Nucleus accumbens (tissue), 56 donors: ENCODE results near the gene PPOX.

Experiments
- DNase-seq, 56 donors: peaks; one replicate each; lab custom pipeline; 2025; lab: John Stamatoyannopoulos, UW

Gene PPOX

DNA sequence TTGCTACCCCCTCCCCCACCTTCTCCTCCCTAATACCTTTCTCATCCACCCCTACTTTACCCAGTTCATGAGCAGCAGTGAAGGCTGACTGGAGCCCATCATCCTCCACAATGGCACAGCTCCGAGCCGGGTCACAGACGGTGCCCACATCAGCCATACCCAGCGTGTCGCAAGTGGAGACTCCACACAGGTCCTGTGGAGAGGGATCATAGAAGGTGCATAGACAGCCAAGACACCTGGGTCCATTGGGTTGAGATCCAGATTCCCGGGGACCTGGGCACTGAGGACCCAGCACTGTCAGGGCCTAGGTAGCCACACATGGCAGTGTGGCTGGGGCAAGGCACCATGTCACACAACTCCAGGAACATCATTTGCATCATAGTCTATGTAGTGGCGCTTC is 29.9 kb downstream of the PPOX start:
- no peak for DNase-seq

DNA sequence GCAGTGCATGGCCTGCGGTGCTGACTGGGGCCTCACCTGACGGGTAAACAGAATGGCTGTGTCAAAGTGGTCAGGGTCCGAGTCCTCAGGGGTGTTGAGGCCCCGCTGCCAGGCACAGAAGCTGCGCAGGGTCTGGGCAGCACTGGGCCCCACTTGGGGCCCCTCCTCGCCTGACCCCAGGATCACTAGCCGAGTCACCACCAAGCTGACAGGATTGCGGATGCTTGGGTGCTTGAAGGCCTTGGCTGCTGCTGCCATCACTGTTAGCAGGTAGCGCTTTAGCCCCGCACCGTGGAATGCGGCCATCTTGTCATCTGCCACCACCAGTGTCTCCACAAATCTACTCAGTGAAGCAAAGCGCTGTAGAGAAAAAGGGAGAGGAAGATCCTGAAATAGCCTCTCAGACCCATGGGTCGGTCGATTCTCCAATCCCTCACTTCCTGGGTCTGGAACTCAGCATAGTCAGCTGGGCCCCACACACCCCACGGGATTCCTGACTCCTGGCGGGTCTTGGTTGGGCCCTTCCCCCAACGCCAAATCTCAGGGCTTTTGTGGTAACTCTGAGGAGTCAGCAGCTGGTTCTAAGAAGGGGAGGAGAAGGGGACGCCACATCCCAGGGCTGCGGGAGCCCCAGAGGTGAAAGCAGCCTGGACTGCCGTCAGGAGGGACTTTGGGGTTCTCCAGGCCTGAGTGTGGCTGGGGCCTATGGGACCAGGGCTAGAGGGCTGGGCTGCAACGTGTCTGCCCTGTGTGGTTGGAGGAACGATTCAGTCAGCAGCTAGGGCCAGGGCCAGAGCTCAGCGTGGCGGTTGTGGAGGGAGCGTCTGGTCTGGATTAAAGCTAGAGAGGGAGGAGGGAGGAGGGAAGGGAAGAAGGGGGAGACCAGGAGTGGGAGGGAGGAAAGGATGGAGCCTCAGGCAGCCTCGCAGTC is 30.6 kb downstream of the PPOX start:
- peak in 11 of 56 donors; percentile 20 to 37 (median 28) for DNase-seq

DNA sequence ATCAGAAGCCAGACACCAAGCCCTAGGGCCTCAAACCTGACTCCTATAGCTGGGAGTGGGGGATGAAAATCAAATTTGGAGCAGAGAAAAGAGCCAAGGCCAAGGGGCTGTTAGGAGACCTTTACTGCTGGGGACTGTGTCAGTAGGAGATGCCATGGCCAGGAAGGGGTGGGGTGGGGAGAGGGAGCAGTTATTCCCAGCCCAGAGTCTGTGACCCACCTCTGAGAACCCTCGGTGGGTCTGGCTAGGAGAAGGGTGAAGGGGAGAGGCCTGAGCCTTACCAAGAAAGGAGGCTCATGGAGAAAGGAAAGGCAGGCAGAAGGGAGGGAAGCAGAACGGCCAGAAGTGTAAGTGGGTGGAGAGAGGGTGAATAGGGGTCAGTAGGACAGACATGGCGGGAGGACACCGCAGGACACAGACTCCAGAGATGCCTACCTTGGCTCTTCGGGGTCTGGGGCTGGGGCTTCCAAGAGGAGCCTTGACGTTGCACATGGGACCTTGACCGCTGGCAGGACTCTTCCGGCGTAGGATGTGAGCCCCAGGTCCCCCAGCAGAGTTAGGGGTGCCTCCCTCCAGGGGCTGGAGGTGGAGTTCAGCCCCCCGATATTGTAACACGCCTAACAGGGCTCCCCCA is 31.5 kb downstream of the PPOX start:
- DNase-seq = peak in 1 of 56 donors; percentile 36

DNA sequence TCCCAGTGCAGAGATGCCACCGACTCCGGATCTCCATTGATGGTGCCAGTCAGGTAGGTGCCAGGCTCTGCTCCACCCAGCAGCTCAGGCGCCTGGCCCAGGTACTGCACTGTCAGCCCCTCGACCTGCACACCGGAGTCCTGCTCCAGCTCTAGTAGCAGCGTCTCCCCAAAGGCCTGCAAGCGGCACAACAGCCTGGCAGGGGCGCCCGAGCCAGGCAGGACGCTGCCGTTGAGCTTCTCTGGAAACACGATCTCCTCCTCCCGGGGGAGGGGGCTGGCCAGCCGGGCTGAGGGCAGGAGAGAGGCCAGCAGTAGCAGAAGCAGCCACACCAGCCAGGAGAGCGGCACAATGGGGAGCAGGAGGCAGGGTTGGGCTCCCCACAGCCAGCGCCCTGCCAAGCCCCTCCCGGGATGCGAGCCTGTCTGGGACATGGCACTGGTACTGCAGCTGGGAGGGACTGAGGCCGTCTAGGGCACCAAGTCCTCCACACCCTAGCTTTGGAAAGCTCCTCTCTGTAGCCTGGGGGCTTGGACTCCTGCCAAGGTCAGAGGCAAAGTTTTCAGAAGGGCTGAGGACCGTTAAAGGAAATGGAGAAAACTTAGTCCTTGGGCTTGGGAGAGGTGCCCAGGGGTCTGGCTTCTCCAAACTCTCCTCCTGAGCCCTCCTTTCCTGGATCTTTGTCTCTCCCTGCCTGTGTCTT is 32.1 kb downstream of the PPOX start:
- DNase-seq = peak in 35 of 56 donors; percentile 26 to 74 (median 51)

DNA sequence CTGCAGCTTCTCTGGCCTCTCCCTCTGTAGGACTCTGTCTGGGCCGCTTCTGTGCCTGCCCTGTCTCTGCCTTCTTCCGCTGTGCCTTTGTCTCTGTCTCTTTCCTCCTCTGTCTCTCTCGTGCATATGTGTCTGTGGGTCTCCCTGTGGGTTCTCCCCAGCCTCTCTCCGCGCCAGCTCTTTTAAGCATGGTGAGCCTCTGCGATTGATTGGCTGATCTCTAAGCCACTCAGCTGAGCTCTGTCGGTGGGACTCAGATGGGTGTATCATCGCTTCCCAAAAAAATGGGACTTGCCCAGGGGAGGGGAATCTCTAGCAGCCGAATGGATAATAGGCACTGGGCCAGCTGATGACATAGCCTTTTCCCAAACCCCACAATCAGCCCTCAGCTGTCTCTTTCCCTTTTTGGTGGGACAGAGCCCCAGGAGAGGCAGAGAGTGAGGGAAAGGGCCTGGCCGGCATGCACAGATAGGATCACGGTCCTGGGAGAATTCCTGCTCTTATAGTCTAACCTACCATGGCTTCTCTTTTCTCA is 32.7 kb downstream of the PPOX start, which contains the start of gene ADAMTS4:
Gene ADAMTS4, minus strand, starts transcription at position 158 of the 535 bp plus-strand sequence. CDS start 427 bp downstream, outside the sequence.
- DNase-seq = peak in 54 of 56 donors; percentile 33 to 94 (median 81)

DNA sequence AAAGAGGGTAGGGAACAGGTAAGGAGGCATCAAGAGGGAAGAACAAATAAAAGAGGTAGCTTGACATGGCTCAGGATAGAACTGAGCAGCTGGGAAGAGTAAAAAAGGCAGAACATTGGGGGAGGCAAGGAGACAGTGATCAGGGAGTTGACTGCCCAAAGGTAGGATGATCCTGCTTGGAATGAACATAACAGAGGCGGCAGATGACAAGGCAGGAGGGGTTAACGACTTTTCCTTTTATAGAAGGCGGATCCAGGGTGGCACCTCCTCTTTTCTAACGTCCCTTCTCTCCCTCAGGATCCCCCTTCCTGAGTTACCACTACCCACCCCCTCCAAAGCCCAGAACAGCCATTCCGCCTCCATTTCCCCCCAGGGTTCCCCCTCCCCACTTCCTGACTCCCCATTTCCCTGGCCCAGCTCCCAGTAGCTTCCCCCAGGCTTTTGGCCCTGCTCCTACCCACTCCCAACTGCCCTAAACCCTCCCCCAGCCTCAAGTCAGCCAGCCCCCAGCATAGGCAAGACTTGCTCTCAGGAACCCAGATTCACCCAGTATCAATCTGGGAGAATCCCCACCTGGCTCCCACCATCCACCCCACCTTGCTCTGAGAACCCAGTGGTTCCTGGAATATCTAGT is 33.4 kb downstream of the PPOX start:
- DNase-seq = peak in 22 of 56 donors; percentile 9 to 70 (median 33)

DNA sequence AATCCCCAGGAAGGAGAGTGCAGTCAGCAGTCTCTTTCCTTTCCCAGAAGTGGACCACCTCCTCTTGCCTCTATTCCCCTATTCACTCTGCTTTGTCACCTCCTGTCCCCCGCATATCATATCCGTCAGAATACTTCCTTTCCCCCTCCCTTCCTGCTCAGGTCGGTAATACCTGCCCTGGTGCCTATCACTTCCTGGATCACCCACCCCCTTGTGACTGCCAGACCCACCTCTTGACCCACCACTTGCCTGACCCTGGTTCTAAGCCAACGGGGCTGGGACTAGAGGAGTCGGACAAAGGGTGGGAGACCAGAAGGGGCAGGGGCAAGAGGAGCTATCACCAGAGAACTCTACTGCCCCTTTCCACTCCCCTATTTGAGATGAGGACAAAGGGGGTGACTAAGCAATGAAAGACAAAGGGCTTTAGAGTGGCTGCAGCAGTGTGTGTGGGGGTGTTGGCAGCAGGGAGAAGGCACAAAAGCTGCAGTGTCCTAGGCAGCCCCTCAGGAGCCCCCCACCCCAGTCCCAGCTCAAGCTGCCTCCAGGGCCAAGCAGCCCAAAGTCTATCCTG is 34.3 kb downstream of the PPOX start:
- DNase-seq = peak in 54 of 56 donors; percentile 36 to 89 (median 72)

DNA sequence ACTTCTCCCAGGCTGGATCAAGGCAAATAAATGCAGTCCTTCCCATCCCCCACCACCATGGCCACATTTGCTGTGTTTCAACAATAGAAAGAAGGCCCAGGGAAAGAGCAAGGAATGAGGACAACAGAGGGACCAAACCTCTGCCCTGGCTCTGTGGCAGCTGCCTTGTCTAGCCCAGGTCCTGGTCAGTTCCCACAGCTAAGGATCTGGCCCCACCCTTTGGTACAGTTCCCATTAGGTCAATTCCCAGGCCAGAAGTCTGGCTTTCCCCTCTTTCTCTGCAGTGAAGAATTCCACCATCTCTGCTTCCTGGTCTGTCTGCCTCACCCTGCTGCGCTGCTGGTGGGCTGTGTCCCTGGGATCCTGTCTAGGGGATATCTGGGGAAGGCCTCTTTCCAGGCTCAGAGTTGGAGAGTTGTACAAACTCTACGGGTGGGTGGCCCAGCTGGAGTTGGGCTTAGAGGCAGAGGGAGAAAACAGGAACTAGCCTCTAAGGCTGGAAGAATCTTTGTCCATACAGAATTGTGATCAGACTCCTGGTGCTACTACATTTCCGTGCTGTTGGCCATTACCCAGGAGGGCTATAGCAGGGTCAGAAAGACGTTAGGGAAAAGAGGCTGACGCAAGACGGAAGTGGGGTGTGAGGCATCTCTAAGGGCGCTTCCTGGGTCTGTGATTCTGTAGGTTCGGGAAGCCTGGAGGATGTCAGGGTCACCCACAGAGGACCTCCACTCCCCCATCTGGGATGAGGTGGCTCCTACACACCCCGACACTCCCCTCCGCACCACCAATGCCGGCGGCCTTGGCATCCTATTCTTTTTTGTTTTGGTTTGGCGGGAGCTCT is 35.0 kb downstream of the PPOX start:
- peak in 30 of 56 donors; percentile 26 to 74 (median 58) for DNase-seq

DNA sequence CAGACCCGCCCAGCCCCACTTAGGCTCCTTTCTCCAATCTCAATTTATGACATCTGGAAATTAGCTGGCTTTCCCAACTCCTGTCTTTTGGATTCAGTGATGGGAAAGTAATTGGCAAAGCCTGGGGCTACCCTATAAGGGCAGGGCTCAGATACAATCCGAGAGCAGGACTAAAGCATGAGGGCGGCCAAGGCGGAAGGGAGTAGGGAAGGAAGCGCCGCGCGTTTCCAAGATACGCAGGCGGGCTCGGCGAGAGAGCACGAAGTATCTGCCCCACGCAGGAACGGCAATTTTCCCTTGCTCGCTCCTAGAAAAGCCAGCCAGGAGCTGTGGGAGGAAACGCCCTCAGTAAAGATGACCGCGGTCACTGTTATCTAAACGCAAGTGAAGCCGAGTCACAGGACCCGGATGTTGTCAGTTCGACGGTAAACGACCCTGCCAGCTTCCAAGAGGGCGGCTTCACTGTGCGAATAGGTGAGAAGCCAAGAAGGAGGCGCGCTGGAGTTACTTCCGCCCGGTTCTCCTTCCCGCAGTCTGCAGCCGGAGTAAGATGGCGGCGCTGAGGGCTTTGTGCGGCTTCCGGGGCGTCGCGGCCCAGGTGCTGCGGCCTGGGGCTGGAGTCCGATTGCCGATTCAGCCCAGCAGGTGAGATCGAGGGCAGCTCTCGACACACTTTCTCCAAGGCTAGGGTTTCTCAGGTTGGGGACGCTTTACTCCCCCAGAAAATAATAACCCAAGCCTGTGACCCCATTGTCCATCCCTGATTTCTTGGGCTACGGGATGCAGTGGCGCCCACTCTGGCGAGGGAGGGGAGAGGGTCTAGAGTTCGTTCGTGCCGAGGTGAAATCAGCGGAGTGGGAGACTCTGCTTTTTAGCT is 35.8 kb downstream of the PPOX start, which contains the start of gene NDUFS2:
Gene NDUFS2, plus strand, starts transcription at position 532 of the 877 bp plus-strand sequence. Its CDS starts 19 bp downstream, at position 551.
- DNase-seq = peak; percentile 62 to 100 (median 97)

DNA sequence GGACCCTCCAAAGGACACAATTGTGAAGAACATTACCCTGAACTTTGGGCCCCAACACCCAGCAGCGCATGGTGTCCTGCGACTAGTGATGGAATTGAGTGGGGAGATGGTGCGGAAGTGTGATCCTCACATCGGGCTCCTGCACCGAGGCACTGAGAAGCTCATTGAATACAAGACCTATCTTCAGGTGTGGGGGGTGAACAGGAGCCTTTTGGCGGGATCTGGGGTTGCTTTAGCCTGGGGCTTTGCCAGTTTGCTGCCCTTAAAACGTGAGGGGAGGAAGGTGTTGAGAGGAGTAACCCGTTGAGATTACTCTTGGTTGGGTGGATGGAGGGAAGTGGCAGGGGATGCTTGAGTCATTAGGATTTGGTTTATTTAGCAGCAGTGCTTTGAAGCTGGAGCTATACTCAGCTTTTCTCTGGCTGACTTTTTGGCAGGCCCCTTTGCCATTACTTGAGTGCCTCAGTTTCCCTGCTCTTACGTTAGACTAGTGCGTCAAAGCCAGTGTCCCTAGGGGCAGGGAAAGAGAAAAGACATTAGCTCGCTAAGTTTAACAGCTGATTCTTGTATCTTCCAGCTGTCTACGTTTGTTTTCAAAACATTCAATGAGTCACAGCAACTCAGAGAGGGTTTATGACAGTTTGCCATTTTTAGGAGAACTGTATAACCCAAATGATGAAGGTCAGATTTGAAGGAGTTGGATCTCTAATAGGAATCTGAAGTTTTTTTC is 40.4 kb downstream of the PPOX start:
- no peak for DNase-seq

DNA sequence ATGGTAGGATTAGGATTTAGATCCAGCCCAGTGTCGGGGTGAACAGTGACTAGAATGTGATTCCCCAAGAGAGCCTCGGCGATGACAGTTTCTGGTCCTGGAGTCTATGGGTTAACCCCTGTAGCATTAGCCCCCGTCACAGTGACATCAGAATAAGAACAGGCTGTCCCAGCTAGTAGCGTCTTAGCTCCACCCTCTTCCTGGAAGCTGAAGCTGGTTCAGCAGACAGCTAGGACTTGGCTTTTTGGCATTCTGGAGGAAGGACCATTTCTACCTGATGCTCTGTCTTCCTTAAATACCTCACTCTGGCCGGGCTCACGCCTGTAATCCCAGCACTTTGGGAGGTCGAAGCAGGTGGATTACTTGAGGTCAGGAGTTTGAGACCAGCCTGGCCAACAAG is 40.9 kb downstream of the PPOX start:
- no peak for DNase-seq

DNA sequence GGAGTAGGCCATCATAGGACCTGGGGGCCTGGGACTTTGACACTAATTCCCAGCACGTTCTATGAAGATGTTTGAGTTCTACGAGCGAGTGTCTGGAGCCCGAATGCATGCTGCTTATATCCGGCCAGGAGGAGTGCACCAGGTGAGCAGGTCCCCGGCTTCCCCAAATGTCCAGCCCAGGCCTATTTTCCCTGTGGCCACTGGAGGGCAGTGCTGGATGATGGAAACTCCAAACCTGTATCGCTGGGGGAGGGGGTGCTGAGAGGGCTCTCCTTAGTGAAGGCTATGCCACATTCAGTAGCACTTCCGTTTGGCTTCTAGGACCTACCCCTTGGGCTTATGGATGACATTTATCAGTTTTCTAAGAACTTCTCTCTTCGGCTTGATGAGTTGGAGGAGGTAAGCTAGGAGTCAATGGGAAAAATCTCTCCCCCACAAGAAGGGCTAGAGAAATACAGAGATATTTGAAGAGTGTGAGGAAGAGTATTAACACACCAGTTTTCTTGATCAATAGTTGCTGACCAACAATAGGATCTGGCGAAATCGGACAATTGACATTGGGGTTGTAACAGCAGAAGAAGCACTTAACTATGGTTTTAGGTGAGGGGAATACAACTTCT is 43.7 kb downstream of the PPOX start:
- DNase-seq = peak in 44 of 56 donors; percentile 15 to 77 (median 43)

DNA sequence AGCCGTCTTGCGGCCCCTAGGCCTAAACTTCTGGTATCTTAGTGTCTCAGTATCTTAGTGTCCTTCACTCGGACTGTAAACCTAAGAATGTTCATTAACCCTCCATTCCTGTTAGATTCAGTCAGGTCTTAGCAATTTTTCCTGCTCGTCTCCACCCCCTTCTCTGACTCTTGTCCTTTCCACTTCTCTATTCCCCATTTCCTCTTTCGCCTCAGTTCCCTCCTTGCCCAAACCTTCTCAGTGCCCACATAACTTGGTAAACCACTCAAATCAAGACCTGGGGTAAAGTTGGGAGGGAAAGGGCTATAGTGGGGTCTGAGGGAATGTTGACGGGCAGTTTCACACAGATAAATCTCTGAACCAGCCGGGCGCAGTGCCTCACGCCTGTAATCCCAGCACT is 48.1 kb downstream of the PPOX start:
- DNase-seq = no peak

DNA sequence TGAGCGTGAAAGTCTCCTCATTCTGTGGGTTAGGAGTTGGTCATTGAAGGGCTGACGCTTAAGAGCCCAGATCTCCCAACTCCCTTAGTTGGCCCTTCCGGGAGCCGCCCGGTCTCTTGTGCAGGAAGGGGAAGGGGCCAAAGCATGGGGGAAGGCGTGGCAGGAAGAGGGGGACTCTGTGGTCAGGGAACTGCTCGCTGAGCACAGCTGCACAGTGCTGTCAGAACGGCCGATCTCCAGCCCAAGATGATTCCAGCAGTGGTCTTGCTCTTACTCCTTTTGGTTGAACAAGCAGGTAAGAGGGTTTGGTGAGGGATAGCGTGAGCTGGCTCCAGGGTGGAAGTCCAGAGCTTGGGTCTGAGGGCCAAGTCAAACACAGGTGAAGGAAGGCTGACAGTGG is 48.9 kb downstream of the PPOX start, which contains the start of gene FCER1G:
Gene FCER1G, plus strand, starts transcription at position 220 of the 400 bp plus-strand sequence. Its CDS starts 27 bp downstream, at position 247.
- peak in 7 of 56 donors; percentile 8 to 52 (median 21) for DNase-seq

DNA sequence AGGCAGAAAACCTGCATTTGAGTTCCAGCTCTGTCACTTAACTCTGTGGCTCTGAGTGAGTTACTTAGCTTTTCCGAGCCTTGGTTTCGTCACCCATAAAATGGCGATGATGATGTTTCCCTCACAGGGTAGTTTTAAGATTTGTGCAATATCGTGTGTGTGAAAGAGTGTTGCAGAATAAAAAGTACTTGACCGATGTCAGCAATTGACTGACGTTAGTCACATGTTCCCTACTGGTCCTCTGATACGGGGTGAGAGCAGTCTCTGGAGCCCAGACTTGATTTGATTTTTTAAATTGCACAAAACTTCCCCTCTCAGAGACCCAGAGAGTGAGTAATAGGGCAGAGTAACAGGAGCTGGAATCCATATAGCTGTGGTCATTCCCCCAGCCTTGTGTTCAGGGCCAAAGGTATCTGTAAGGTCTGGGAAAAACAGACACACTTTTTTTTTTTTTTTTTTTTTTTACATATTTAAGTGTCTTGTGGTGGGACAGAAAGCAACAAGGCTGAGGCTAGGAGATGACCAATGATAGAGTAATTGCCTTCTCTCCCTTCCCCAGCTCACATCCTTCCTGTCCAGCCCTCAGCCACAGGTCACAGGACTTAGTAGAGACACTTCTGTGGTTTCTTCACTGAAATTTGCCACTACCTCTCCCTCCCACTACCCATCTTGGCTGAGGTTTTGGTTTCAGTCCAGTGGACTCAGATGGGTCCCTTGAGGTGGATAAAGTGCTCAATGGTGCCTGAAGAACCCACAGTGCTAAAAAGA is 50.9 kb downstream of the PPOX start:
- peak in 1 of 56 donors; percentile 5 for DNase-seq
